ENCODE measurements around the gene SLC31A2.
A peak's percentile ranks its signal among the peaks of the same experiment; 100 is the strongest.
"Not testable (repeated sequence)": the region's sequence is repeated elsewhere in the genome, so short reads cannot be mapped to it uniquely, and the experiment has no call there.

SLC31A2 gene

GRCh38 chr9:113139953-113140352 is 10.9 kb upstream of the SLC31A2 start:
- H3K4me1 Mint-ChIP-seq (ENCODE audit: low read depth): no peaks in the 10 kb centered on the region
- peaks cover 30% of the 10 kb centered on the region for H3K9me3 Mint-ChIP-seq
- H3K27me3 Mint-ChIP-seq: peaks cover 18% of the 10 kb centered on the region
- no peaks in the 10 kb centered on the region for H3K36me3 Mint-ChIP-seq (ENCODE audit: low read depth)
- H3K4me3 Mint-ChIP-seq: no peak overlapping the region
- intact Hi-C loops (cut with micrococcal nuclease): no loop called here
- H3K27ac Mint-ChIP-seq: no peak overlapping the region

DNA sequence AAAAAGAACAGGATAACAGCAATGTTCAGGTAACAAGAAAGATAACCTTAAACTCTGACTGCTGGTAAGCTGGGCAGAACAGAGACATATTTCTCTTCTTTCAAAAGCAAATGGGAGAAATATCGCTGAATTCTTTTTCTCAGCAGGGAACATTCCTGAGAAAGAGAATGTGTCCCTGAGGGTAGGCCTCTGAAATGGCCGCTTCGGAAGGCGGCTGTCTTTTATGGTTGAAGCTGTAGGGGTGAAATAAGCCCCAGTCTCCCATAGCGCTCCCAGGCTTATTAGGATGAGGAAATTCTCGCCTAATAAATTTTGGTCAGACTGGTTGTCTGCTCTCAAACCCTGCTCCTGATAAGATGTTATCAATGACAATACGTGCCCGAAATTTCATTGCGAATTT is 9.9 kb upstream of the SLC31A2 start:
- H3K27ac Mint-ChIP-seq; H3K4me1 Mint-ChIP-seq (ENCODE audit: low read depth); H3K4me3 Mint-ChIP-seq; intact Hi-C loops (cut with micrococcal nuclease); H3K36me3 Mint-ChIP-seq (ENCODE audit: low read depth): not testable (repeated sequence)
- Mint-ChIP-seq H3K27me3 (peaks cover 19% of the 10 kb centered on the region), H3K9me3 (peaks cover 30% of the 10 kb centered on the region)

DNA sequence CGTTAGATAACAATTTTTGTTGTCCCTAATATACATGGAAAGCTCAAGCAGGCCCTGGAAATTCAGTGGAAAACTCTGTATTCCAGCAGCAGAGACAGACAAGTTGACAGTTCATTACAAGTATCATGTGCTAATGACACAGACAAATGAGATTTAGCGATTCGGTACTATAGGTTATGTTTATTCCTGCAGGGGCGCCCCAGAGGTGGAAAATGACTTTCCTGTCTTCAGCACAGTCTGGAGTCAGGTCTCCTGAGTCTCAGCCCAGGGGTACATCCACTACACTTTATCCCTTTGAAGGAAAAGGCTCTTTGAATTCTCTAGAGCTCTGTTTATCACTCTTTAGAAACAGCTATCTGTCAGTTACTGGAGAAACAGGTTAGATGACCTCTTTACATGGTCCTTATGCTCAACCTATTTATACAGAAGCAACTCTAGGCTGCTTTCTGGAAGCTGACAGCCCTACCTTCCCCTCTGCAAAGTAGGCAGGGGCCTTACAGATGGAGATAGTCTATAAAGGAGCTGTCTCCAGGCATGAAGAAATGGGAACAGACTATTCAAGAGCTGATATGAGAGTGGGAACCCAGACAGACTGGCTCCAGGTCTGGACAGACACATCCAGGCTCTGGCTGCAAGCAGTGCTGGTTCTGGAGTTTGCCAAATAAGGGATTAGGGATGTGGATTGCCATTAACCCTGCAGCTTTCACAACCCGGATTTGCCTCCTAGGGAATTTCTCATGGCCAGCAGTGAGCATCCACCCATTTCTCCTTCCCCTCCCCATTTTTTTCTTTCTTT is 7.2 kb upstream of the SLC31A2 start:
- Mint-ChIP-seq H3K36me3 (ENCODE audit: low read depth) (no peaks in the 10 kb centered on the region), H3K27me3 (peaks cover 11% of the 10 kb centered on the region), H3K27ac (no peak overlapping the region), H3K9me3 (peaks cover 30% of the 10 kb centered on the region), H3K4me3 (no peak overlapping the region), H3K4me1 (ENCODE audit: low read depth) (peaks cover 6% of the 10 kb centered on the region)
- intact Hi-C loops (cut with micrococcal nuclease): no loop called here

DNA sequence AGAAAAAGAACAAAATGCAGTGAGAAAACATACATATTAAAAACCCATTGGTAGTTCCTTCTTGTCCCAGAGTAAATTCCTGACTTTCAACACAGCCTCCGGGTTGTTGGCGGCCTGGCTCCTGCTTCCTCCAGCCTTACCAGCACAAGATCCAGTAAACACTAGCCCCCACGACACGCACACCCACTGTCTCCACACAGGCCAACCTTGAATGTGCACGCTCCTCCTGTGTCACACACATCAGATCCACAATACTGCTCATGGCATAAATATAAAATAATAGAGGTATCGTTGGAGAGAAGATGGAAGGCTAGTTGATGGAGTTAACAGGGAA is 2.5 kb upstream of the SLC31A2 start:
- Mint-ChIP-seq H3K27me3 (peaks cover 6% of the 10 kb centered on the region), H3K4me3 (no peak overlapping the region), H3K4me1 (ENCODE audit: low read depth) (peaks cover 37% of the 10 kb centered on the region), H3K9me3 (no peaks in the 10 kb centered on the region), H3K36me3 (ENCODE audit: low read depth) (peaks cover 22% of the 10 kb centered on the region), H3K27ac (peak overlapping the region; percentile 78)
- intact Hi-C loops (cut with micrococcal nuclease): no loop called here

GRCh38 chr9:113148781-113149510 is 1.9 kb upstream of the SLC31A2 start:
- H3K4me1 Mint-ChIP-seq (ENCODE audit: low read depth): peaks cover 43% of the 10 kb centered on the region
- H3K27me3 Mint-ChIP-seq: peaks cover 6% of the 10 kb centered on the region
- H3K27ac Mint-ChIP-seq: peak overlapping the region; percentile 78
- H3K4me3 Mint-ChIP-seq: peak overlapping the region; percentile 35
- intact Hi-C loops (cut with micrococcal nuclease): no loop called here
- H3K36me3 Mint-ChIP-seq (ENCODE audit: low read depth): peaks cover 28% of the 10 kb centered on the region
- H3K9me3 Mint-ChIP-seq: no peaks in the 10 kb centered on the region

DNA sequence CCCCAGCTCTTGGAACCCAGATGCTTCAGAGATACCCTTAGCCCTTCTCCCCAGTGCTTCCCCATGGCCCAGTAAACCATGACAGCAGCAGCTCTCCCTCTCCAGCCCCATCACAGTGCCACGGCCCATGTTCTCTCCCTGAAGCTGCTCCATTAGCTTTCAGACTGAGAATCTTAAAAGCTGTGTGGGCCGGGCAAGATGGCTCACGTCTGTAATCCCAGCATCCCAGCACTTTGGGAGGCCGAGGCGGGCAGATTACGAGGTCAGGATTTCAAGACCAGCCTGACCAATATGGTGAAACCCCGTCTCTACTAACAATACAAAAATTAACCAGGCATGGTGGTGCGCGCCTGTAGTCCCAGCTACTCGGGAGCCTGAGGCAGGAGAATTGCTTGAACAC is 1.2 kb upstream of the SLC31A2 start:
- H3K27me3 Mint-ChIP-seq; intact Hi-C loops (cut with micrococcal nuclease); H3K4me3 Mint-ChIP-seq; H3K9me3 Mint-ChIP-seq: not testable (repeated sequence)
- Mint-ChIP-seq H3K27ac (peak overlapping the region; percentile 78), H3K36me3 (ENCODE audit: low read depth) (peaks cover 34% of the 10 kb centered on the region), H3K4me1 (ENCODE audit: low read depth) (peaks cover 49% of the 10 kb centered on the region)

DNA sequence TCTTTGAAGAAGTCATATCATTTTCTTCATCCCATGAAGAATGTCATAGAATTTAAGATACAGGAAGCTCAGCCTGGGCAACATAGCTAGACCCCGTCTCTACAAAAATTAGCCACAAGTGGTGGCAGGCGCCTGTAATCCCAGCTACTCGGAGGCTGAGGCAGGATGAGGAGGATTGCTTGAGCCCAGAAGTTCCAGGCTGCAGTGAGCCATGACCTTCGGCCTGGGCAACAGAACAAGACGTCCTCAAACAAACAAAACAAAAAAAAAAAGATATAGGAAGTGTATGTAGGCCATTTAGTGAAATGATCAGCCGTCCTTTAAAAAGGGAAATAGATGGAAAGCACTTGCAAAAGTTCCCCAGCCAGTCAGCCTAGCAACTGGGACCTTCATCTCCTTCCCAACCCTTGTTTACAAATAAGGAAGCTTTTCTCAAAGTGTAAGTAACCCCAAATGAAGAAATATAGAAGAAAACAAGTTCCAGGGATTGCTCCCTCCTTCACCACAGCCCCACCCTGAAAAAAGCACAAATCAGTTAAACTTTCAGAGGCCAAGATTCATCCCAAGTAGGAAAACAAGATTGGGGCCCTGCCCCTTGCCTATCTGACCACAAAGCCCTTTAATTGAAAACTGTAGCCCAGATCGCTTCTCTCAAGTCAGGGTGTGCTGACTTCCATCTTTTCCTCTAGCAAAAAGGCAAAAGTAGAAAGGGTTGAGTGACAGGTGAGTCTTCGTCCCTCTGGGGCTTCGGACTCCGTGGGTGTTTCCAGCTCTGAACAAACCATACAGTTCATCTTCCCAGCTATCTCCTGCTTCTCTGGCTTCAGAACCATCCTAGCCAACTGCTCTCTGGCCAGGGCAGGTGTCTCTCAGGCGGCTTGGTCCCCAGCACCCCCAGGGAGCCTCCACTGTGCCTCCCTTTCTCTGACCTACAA is 1.2 kb downstream of the SLC31A2 start:
- intact Hi-C loops (cut with micrococcal nuclease): loop anchor here (5.0 to 10.0 kb wide), 2 partner anchors 35 to 123 kb away; partner anchors contain the start of genes CDC26 and PRPF4

GRCh38 chr9:113152699-113153098 is 1.9 kb downstream of the SLC31A2 start:
- Mint-ChIP-seq H3K36me3 (ENCODE audit: low read depth) (peaks cover 56% of the 10 kb centered on the region), H3K27me3 (no peaks in the 10 kb centered on the region), H3K27ac (peak overlapping the region; percentile 99), H3K4me3 (peak overlapping the region; percentile 90), H3K4me1 (ENCODE audit: low read depth) (peaks cover 78% of the 10 kb centered on the region), H3K9me3 (no peaks in the 10 kb centered on the region)
- intact Hi-C loops (cut with micrococcal nuclease): loop anchor here (5.0 to 10.0 kb wide), 2 partner anchors 35 to 122 kb away; partner anchors contain the start of genes CDC26 and PRPF4

More for the DNA sequence above, 1.2 kb downstream of the SLC31A2 start:
- H3K4me1 Mint-ChIP-seq (ENCODE audit: low read depth): peaks cover 71% of the 10 kb centered on the region
- no peaks in the 10 kb centered on the region for H3K27me3 Mint-ChIP-seq
- no peaks in the 10 kb centered on the region for H3K9me3 Mint-ChIP-seq
- H3K36me3 Mint-ChIP-seq (ENCODE audit: low read depth): peaks cover 48% of the 10 kb centered on the region
- peak overlapping the region; percentile 99 for H3K27ac Mint-ChIP-seq
- peak overlapping the region; percentile 90 for H3K4me3 Mint-ChIP-seq

DNA sequence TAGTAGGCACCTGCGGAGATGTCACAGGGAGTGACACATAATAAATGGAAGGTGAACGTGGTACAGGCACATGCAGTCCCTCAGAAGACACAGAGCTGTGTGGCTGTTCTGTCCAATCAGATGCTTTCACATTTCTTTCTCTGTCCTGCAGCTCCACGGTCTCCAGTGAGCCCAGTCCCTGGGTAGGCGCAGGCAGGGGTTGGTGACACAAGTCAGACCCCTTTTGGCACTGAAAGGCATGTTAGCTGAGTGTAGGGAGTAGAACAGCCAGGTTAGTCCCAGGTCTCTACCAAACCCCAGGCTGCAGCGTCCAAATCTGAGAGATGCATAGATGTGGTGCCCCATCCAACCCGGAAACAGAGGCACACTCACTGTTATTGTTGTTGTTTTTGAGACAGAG is 2.8 kb downstream of the SLC31A2 start:
- intact Hi-C loops (cut with micrococcal nuclease): loop anchor here (5.0 to 10.0 kb wide), 2 partner anchors 34 to 121 kb away; partner anchors contain the start of genes CDC26 and PRPF4
- no peaks in the 10 kb centered on the region for H3K27me3 Mint-ChIP-seq
- H3K4me1 Mint-ChIP-seq (ENCODE audit: low read depth): peaks cover 79% of the 10 kb centered on the region

DNA sequence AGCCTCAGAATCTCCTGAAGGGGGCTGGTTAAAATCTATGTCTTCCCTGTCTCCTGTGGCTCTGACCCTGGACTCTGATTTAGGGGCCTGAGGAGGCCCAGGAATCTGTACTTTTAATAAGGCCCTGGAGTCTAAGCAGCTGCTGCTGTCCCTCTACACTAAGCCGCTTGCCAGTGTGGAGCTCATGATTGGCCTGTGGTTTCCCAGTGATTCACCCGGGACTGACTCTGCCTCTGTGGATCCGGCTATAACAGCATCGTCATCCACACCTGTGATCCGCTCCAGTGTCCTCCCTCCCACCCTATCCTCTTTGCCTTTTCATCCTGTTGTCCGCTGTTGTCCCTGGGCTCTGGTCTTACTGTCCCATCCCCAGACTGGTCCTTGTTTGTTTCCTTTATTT is 3.7 kb downstream of the SLC31A2 start:
- Mint-ChIP-seq H3K27ac (peak overlapping the region; percentile 99), H3K4me1 (ENCODE audit: low read depth) (peaks cover 76% of the 10 kb centered on the region), H3K4me3 (peak overlapping the region; percentile 51), H3K27me3 (no peaks in the 10 kb centered on the region), H3K36me3 (ENCODE audit: low read depth) (peaks cover 73% of the 10 kb centered on the region), H3K9me3 (no peaks in the 10 kb centered on the region)
- intact Hi-C loops (cut with micrococcal nuclease): loop anchor here (2.0 to 10.0 kb wide), 3 partner anchors 33 to 120 kb away; partner anchors contain the start of genes CDC26, FKBP15, PRPF4 and SLC31A1

More for the DNA sequence above, 2.8 kb downstream of the SLC31A2 start:
- H3K27ac Mint-ChIP-seq: peak overlapping the region; percentile 99
- H3K9me3 Mint-ChIP-seq: no peaks in the 10 kb centered on the region
- H3K4me3 Mint-ChIP-seq: no peak overlapping the region
- H3K36me3 Mint-ChIP-seq (ENCODE audit: low read depth): peaks cover 65% of the 10 kb centered on the region

GRCh38 chr9:113154946-113155345 is 4.1 kb downstream of the SLC31A2 start:
- peak overlapping the region; percentile 99 for H3K27ac Mint-ChIP-seq
- peaks cover 74% of the 10 kb centered on the region for H3K4me1 Mint-ChIP-seq (ENCODE audit: low read depth)
- H3K9me3 Mint-ChIP-seq: no peaks in the 10 kb centered on the region

GRCh38 chr9:113155911-113156588 is 5.2 kb downstream of the SLC31A2 start:
- Mint-ChIP-seq H3K4me1 (ENCODE audit: low read depth) (peaks cover 82% of the 10 kb centered on the region), H3K4me3 (peak overlapping the region; percentile 42), H3K9me3 (no peaks in the 10 kb centered on the region), H3K27me3 (no peaks in the 10 kb centered on the region), H3K36me3 (ENCODE audit: low read depth) (peaks cover 86% of the 10 kb centered on the region), H3K27ac (peak overlapping the region; percentile 99)
- intact Hi-C loops (cut with micrococcal nuclease): loop anchor here (2.0 to 10.0 kb wide), 3 partner anchors 44 to 119 kb away; partner anchors contain the start of genes CDC26, FKBP15, PRPF4 and SLC31A1

More at GRCh38 chr9:113154946-113155345, 4.1 kb downstream of the SLC31A2 start:
- peaks cover 78% of the 10 kb centered on the region for H3K36me3 Mint-ChIP-seq (ENCODE audit: low read depth)
- H3K4me3 Mint-ChIP-seq: peak overlapping the region; percentile 51
- intact Hi-C loops (cut with micrococcal nuclease): loop anchor here (2.0 to 10.0 kb wide), 4 partner anchors 32 to 120 kb away; partner anchors contain the start of genes CDC26, FKBP15, PRPF4 and SLC31A1
- no peaks in the 10 kb centered on the region for H3K27me3 Mint-ChIP-seq

- intact Hi-C loops (cut with micrococcal nuclease): loop anchor here (5.0 to 10.0 kb wide), 2 partner anchors 45 to 118 kb away; partner anchors contain the start of genes CDC26 and PRPF4
- Mint-ChIP-seq H3K27me3 (no peaks in the 10 kb centered on the region), H3K9me3 (no peaks in the 10 kb centered on the region), H3K36me3 (ENCODE audit: low read depth) (peaks cover 87% of the 10 kb centered on the region), H3K4me3 (no peak overlapping the region), H3K4me1 (ENCODE audit: low read depth) (peaks cover 85% of the 10 kb centered on the region), H3K27ac (peak overlapping the region; percentile 99)
These were observed 6.1 kb downstream of the SLC31A2 start for GRCh38 chr9:113156880-113157279.

Measured in dendritic cell treated with granulocyte-macrophage colony-stimulating factor and Interleukin-4, amounts not matched to agents 40 ng/mL and 50 ng/mL, for 4 days (primary cell).